NCI-H446 treated with DMSO at 0.1 percent for 48 hours (cell line): Measurements from ENCODE around the gene ATG101.
"Not testable (repeated sequence)": the region's sequence is repeated elsewhere in the genome, so short reads cannot be mapped to it uniquely, and the experiment has no call there.

ENCODE experiments used
- DNase-seq: peaks from one replicate; lab custom pipeline; 2025; lab: John Stamatoyannopoulos, UW

The ATG101 gene

GRCh38 chr12:52097045-52097666 lies 27.4 kb downstream of the ATG101 start:
- no peak for DNase-seq

- not testable (repeated sequence) for DNase-seq
Measured at GRCh38 chr12:52104431-52105089, 34.8 kb downstream of the ATG101 start.

- not testable (repeated sequence) for DNase-seq
Measured at GRCh38 chr12:52116222-52117125, 46.7 kb downstream of the ATG101 start.

- DNase-seq, result not testable (repeated sequence)
Measured at GRCh38 chr12:52117806-52118475, 48.2 kb downstream of the ATG101 start.

GRCh38 chr12:52119398-52120254 lies 49.8 kb downstream of the ATG101 start:
- DNase-seq, result no peak

GRCh38 chr12:52120951-52121823 lies 51.4 kb downstream of the ATG101 start:
- no peak for DNase-seq

GRCh38 chr12:52121824-52122539 lies 52.2 kb downstream of the ATG101 start:
- no peak for DNase-seq

- no peak for DNase-seq
Measured at GRCh38 chr12:52122540-52122871, 52.7 kb downstream of the ATG101 start.

- no peak for DNase-seq
Measured at GRCh38 chr12:52122904-52123303, 53.1 kb downstream of the ATG101 start.

GRCh38 chr12:52123487-52124186 lies 53.9 kb downstream of the ATG101 start:
- DNase-seq, result no peak

GRCh38 chr12:52125476-52125900 lies 55.7 kb downstream of the ATG101 start:
- DNase-seq, result no peak

- DNase-seq, result no peak
Measured at GRCh38 chr12:52126050-52126604, 56.3 kb downstream of the ATG101 start.
